ENCODE results near the gene CUL3.
"Not testable (repeated sequence)": the region's sequence is repeated elsewhere in the genome, so short reads cannot be mapped to it uniquely, and the experiment has no call there.

CUL3 gene

DNA sequence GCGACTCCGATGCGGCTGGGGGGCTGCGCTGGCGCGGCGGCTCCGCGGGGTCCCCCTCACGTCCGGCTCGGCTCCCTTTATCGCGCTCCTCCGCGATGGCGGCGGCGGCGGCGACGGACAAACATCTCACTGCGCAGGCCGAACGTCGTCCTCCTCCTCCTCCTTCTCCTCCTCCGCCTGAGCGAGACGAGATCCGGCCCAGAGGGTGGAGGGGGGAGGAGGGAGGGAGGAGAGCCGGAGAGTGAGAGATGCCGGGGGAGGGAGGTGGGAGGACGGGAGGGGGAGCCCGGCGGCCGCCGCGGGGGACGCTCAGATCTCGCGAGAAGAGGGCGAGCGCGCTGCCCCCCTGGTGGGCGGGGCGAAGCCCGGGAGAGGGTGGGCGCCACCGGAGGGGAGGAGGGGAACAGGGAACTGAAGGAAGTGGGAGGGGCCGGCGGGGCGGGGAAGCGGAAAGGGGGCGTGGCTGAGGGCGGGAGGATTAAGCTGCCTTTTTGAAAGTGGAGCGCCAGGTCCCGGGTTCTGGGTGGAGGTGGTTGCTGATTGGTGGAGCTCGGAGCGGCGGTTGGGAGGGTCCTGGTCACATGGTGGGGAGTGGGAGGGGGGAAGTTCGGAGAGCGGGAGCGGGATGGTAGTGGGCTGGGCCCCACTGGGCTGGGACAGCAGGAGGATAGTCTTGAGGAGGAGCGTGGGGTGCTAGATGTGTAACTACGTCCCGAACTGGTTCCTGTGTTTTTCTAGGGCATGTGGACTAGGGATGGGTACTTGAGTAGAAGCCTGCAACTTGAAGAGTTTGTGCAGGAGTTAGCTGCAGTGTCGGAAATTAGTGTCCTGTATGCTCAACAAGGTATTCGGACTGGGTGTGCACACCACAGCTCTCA, at the start of gene CUL3:
TSS of gene CUL3 (minus strand) at position 153 of the 878 bp plus-strand sequence. CDS start 354 bp downstream, outside the sequence.
- DNase-seq (ENCODE audit: low spot score): peak; percentile 98

DNA sequence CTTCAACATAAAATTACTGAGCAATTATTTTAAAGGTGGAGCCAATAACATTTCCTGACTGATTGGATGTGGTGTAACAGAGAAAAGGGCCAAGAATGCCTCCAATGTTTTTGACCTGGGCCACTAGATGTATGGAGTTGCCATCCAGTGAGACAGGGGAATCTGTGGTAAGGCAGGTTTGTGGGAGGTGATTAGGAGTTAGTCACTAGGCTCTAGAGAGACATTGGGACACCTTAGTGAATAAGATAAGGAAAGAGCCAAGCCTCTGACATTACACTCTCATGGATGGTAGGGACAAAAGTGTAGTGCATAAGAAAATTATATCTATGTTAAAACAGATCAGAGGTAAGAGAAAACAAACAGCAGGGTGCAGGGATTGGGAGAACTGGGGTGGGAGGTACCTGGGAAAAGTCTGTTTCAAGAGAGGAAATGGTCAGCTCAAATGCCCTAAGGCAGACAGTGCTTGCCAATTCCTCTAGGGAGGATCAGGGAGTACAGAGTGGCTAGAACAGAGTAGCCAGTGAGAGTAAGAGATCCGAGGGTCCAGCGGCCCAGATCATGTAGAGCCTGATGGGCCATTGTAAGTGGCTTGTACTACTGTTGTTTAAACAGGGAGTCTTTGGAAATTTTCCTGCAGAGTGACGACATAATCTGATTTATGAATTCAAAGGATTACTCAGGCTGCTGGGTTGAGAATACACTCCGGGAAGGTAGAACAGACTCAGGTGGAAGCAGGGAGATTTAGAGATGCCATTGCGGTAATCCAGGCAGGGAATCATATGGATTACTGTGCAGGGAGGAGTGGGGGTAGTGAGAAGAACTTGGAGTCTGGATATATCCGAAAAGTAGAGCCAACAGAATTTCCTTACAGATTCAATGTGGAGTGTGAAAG, 45.7 kb upstream of the CUL3 start:
- DNase-seq (ENCODE audit: low spot score): no peak

DNA sequence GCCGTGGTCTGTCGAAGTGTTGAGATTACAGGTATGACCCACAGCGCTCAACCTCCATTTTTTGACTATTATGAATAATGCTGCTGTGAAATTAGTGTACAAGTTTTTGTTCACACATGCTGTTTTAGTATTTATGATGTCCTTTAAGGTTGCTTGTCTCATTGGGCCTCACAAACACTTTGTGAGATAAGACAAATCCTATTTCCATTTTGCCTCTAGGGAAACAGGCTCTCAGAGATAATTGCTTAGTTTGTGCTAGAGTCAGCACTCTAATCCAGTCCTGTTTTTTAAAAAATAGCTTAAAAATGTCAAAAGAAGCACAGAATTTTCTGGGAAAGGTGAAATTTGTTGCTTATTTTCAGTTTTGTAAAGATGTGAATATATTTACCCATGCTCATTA, 43.3 kb upstream of the CUL3 start:
- DNase-seq (ENCODE audit: low spot score): no peak

DNA sequence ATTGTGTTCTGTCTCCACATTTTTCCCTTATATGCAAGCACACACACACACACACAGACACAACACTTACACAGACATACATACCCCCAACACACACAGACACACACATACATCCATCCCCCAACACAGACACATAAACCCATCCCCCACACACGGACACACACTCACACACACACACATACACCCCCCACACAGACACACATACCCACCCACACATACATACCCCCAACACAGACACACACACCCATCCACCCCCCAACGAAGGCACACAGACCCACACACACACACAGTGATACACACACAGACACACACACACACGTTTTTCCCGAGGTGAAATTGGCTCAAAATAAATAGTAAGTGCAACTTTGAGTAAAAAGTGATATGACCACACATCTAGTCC, 41.6 kb upstream of the CUL3 start:
- no peak for DNase-seq (ENCODE audit: low spot score)

DNA sequence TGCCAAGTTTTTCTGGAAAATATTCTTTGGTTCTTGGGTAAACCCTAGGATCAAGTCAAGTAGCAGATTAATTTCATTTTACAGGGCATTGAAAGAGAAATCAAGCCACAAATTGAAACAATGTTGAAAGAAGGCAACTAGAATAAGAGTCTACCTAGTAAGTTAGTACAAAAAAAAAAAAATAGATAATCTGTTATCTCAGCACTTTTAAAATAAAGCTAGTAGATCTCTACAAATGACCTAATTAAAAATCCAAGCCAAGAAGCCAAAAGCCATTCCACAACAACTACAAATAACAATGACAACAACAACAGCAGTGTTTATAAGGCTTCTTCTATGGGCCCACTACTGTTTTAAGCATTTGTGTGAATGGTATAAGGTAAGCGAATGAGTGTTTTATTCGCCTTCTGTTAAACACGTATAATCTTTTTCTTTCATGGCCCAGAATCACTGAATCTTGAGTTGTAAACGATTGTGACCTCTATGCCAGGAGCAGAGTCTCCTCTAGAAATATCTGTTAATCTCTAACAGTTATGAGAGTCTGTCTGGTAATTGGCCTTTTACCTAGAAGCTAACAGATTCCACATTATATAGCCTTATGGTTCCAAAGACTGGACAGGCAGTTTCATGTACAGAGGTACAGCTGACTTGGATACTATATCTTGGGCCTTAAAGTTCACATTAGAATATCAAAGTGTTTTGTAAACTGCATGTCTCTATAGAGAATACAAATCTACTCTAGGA, 28.6 kb upstream of the CUL3 start:
- no peak for DNase-seq (ENCODE audit: low spot score)

DNA sequence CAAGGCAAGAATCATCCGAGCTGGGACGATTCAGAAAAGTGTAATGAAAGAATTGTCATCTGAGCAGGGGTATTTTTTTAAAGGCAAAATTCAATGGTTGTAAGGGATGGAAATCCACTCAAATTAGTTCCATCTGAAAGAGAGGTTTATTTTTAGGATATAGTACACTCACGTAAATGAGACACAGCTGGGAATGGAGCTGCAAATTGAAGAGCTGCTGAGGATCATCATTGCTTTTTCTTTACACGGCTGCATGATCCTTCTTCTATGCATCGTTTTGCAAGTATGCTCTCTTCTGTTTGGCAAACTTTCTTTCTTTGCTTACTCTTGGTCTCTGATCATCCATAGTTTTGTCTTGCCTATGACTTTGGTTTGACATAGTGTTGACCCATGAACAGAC, 27.4 kb upstream of the CUL3 start:
- DNase-seq (ENCODE audit: low spot score): no peak

DNA sequence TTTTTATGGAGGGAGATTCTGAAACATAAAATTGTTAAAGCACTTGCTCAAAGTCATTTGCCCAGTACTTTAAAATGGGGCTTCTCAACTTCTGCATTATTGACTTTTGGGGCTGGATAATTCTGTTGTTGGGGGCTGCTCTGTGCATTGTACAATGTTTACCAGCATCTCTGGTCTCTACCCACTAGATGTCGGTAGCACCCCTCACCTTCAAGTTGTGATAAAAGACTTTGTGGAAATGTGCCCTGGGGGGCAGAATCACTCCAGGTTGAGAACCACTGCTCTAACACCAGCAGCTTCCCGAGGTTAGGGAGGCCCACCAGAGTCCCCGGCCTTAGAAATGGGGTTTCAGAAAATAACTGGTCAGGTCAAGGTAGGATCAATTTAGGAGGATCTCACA, 26.8 kb upstream of the CUL3 start:
- DNase-seq (ENCODE audit: low spot score): no peak

DNA sequence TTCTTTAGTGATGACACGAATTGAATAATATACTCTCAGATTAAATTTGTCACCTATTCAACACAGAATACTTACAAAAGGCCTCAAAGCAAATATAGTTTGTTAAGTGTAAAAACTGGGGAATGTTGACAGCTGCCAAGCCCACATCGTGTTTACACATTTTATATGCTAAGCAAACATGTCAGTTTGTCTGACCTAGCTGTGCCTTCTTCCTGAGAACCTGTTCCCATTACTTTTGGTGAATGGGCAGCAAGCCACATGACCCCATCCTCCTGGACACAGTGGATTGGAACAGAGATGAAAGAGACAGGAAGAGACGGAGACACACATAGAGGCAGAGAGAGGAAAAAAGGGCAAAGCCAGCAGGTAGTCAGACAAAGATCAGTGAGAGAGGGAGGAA, 22.9 kb upstream of the CUL3 start:
- no peak for DNase-seq (ENCODE audit: low spot score)

DNA sequence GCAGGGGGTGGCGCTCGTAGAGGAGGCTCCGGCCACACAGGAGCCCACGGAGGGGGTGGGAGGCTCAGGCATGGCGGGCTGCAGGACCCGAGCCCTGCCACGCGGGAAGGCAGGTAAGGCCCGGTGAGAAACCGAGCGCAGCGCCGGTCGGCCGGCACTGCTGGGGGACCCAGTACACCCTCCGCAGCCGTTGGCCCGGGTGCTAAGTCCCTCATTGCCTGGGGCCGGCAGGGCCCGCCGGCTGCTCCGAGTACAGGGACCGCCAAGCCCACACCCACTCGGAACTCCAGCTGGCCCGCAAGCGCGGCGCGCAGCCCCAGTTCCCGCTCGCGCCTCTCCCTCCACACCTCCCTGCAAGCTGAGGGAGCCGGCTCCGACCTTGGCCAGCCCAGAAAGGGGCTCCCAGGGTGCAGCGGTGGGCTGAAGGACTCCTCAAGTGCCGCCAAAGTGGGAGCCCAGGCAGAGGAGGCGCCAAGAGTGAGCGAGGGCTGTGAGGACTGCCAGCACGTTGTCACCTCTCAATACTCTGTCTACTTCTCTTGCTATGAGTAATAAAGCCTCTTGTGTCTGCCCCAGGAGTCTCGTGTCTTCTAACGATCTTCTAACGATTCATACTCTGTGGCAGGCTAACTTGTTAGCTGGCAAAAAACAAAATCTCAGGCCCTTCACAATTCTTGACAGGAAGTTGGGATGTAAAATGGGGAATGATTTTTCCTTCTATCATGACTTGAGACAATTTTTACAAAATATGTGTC, 18.8 kb upstream of the CUL3 start:
- DNase-seq (ENCODE audit: low spot score): not testable (repeated sequence)

DNA sequence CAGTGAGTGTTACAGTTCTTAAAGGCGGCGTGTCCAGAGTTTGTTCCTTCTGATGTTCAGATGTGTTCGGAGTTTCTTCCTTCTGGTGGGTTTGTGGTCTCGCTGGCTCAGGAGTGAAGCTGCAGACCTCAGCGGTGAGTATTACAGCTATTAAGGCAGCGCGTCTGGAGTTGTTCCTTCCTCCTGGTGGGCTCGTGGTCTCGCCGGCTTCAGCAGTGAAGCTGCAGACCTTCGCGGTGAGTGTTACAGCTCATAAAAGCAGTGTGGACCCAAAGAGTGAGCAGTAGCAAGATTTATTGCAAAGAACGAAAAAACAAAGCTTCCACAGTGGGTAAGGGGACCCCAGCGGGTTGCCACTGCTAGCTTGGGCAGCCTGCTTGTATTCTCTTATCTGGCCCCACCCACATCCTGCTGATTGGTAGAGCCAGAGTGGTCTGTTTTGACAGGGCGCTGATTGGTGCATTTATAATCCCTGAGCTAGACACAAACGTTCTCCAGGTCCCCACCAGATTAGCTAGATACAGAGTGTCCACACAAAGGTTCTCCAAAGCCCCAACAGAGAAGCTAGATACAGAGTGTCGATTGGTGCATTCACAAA, 17.7 kb upstream of the CUL3 start:
- DNase-seq (ENCODE audit: low spot score): not testable (repeated sequence)

DNA sequence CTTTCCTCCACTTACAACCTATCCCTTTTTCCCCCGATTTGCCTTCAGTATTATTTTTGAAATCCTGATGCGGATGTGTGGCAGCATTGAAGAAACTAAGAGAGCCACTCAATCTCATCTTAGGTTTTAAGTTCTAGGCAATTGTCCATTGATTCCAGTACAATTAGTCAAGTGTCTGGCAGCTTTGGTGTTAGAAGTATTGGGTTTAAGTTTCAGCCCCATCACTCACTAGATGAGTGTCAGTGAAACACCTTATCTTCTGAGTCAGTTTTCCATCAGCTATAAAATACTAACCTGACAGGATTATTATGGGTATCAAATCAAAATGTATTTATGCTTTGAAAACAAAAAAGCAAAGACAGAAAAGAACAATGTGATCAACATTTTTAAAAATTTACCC, 16.8 kb upstream of the CUL3 start:
- no peak for DNase-seq (ENCODE audit: low spot score)

DNA sequence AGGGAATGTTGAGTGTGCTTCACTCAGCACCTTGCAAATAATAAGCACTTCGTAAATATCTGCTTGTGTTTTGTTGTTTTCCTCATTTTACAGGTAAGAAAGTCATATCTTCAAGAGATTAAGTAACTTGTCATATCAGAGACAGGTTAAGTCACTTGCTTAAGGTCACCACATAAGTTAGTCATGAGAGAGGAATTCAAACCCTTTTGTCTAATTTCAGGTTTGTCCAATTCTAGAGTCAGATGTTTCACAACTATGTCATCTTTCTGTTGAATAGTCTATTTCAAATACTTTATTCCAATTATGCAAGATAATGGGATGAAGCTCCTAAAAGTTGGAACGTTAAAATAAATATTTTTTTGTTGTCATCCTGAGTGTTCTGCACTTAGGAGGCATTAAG, 13.5 kb upstream of the CUL3 start:
- DNase-seq (ENCODE audit: low spot score): no peak

DNA sequence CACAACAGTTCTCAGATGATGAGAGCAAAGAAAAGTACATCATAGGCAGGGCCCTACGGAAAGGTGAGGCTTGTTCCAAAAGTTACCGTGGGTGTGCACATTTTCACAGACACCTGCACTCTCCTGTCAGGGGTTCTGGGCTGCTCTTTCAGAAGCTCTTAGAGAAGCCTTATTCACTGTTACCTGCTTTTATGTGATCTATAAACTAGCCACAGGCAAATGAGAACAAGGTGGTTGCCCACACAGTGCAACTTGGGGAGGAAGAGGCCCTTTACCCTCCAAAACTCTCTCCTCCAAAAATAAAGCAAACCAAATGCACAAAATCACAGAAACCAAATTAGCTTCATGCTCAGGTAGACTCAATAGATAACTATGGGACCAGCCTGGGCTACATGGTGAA, 11.1 kb upstream of the CUL3 start:
- DNase-seq (ENCODE audit: low spot score): no peak

DNA sequence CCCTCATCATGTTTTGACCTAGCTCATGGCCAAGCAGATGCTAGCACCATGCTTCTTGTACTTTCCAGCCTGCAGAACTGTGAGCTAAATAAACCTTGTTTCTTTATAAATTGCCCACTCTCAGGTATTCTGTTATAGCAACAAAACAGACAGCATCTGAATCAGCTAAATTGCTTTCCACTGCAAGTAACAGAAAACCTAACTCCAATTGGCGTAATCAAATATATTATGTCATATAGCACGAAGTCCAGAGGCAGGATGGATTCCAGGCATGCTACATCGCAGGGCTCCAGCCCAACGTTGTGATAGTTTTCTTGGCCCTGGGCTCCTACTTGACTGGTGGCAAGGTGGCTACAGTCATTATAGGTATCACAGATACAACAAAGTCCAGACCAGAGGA, 10.4 kb upstream of the CUL3 start:
- DNase-seq (ENCODE audit: low spot score): no peak

DNA sequence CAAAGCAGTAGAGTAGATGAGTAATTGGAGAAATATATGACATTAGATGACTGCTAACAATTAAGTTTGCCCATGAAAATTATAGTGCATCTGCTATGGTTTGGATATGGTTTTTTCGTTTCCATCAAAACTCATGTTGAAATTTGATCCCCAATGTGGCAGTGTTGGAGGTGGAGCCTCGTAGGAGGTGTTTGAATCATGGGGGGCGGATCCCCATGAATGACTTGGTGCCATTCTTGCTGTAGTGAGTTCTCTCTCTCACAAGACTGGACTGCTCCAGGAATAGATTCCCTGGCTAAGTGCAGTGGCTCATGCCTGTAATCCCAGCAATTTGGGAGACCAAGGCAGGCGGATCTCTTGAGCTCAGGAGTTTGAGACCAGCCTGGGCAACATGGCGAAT, 9.7 kb upstream of the CUL3 start:
- no peak for DNase-seq (ENCODE audit: low spot score)

DNA sequence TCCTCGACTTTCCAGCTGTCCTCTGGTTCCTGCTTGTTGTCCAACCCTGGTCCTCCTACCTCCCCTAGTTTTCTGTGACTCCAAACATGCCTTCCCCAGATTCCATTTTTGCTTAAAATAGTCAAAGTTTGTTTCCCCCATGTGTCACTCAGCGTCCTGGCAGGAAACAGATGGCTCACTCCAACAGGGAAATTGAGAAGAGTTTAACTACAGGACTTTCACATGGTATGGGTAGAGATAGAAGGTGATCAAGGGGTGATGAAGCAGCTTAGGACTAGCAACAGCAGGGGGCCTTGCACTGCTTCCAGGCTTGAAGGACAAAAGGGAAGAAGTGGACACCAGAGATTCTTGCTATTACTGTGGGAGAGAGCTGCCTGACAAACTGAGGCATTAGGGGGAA, 6.1 kb upstream of the CUL3 start:
- DNase-seq (ENCODE audit: low spot score): no peak

DNA sequence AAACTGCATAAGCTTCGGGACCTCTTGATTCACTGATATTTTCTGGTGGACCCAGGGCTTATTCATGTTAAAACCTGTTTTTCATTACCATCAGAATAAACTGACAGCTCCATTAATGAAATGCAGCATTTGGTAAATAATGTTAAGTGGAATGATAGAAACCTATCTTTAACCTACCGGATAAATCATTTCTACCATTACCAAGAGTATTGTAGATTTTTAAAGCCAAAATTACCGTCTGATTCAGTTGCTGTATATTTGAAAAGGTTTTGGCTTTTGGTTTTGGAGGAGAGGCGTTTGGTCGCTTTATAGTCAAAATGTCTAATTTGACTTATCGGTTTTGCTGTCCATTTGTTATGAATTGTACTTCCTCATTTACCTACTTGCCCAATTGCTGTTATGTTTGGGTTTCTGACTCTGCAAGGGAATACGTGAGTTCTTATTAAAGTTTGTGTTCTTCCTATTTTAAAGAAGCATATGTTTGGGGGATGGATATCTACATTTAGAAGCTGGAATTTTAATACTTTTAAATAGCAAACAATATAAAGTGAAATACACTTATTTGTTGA, 1.0 kb upstream of the CUL3 start:
- DNase-seq (ENCODE audit: low spot score): no peak

DNA sequence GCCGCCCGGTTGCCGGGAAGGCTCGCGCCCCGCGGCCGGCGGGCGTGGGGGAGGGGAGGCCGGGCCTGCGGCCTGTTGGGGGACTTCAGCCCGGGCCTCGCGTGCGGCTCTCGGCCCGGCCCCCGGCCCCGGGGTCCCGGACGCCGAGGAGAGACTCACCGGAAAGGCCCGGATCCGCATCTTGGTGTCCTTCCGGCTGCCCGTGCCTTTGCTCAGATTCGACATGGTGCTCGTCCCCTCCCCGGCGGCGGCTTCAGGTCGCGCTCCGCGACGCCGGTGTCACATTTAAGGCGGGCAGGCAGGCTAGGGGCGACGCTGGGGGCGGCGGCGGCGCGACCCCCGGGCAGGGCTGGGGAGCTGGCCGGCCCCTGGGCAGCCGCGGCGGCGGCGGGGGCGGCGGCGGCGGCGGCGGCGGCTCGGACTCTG, 365 bp downstream of the CUL3 start:
- peak; percentile 43 for DNase-seq (ENCODE audit: low spot score)

DNA sequence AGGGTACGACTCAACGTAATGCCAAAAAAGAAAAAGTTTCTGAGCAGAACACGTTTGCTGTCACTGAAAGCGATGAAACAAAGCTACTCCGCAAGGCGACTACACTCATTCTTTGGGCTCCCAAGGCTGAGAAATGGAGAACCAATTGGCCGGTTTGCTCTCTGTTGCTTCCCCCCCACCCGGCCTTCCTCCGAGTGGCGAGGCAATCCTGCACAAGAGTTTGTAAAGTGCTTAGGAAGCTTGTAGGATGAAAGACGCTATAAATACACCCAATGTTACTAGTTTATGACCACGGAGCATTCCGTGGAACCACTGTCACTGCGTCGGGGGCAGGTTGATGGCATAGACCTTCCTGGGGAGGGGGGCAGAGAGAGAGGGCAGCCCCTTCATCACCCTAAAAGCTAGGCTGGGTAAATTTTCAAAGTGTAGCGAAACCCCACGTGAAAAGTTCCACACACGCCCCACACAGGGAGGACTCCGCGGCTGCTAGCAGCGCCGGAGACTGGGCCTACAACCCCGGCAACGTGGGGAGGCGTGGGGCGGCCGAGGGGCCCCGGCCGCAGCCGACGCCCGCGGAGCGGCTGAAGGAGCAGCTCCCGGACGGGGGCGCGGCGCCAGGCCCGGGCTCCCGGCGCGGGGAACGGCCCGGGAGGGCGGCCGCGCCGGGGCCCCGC, 915 bp downstream of the CUL3 start:
- peak; percentile 38 for DNase-seq (ENCODE audit: low spot score)

DNA sequence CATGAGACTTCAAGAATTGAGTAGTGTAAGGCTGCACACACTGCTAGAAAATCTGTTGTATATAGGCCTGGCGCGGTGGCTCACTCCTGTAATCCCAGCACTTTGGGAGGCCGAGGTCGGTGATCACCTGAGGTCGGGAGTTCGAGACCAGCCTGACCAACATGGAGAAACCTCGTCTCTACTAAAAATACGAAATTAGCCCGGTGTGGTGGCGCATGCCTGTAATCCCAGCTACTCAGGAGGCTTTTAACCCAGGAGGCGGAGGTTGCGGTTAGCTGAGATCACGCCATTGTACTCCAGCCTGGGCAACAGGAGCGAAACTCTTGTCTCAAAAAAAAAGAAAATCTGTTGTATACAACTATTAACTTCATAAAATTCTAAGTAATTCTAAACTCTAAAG, 2.1 kb downstream of the CUL3 start:
- not testable (repeated sequence) for DNase-seq (ENCODE audit: low spot score)

Measured in Ammon's horn (tissue), 1 donor.